ENCODE measurements around the gene CRIP2. TPM values are rescaled to one million over a fixed set of nuclear protein-coding genes. Genes with fewer than 3 reads are reported as not detected.

The CRIP2 gene
- total RNA-seq, 2 donors from 2014 or later: 13.0 to 19.2 TPM

- DNase-seq (peak; percentile 28 to 31), ATAC-seq (no peak)
- intact Hi-C loops (cut with DNase I, micrococcal nuclease): no loop called here
Measured at GRCh38 chr14:105492031-105492970, 17.7 kb downstream of the CRIP2 start.

GRCh38 chr14:105492971-105493871 is 18.6 kb downstream of the CRIP2 start:
- DNase-seq: peak in 1 of 2 donors; percentile 25
- ATAC-seq: no peak
- intact Hi-C loops (cut with DNase I, micrococcal nuclease): no loop called here

DNA sequence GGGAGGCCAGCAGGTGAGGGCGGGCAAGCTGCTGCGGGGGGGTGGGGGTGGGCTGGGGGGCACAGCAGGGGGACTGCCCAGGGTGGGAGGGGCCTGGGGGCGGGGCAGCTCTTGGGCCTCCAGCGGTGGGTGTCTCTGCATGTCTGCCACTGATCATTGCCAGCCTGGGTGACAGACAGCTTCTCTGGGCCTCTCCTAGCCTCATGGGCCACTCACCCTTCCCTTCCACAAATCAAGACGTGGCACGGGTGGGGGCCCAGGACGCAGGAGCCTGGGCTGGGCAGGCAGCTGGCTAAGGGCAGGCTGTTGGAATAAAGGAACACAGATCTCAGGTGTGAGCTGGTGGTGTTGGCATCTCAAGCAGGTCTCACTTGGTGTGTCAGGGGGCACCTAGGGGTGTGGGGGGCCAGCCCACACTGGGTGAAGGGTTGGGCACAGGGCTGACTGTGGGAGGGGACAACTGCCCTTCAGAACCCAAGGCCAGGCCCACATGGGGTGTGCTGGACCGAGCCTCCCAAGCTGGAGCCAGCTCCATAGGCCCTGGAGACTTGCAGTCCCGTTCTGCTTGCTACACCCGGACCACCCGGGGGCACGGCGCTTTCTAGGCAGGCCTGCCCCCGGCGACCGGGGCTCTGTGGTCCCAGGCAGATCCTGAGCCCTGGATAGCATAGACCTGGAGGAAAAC is 19.4 kb downstream of the CRIP2 start:
- no peak for ATAC-seq
- intact Hi-C loops (cut with DNase I, micrococcal nuclease): no loop called here
- peak in 1 of 2 donors; percentile 22 for DNase-seq

GRCh38 chr14:105494606-105494929 is 19.9 kb downstream of the CRIP2 start:
- intact Hi-C loops (cut with DNase I, micrococcal nuclease): no loop called here
- ATAC-seq: no peak
- peak in 1 of 2 donors; percentile 17 for DNase-seq

- no peak for ATAC-seq
- no peak for DNase-seq
Measured at GRCh38 chr14:105495101-105495989, 20.7 kb downstream of the CRIP2 start.

DNA sequence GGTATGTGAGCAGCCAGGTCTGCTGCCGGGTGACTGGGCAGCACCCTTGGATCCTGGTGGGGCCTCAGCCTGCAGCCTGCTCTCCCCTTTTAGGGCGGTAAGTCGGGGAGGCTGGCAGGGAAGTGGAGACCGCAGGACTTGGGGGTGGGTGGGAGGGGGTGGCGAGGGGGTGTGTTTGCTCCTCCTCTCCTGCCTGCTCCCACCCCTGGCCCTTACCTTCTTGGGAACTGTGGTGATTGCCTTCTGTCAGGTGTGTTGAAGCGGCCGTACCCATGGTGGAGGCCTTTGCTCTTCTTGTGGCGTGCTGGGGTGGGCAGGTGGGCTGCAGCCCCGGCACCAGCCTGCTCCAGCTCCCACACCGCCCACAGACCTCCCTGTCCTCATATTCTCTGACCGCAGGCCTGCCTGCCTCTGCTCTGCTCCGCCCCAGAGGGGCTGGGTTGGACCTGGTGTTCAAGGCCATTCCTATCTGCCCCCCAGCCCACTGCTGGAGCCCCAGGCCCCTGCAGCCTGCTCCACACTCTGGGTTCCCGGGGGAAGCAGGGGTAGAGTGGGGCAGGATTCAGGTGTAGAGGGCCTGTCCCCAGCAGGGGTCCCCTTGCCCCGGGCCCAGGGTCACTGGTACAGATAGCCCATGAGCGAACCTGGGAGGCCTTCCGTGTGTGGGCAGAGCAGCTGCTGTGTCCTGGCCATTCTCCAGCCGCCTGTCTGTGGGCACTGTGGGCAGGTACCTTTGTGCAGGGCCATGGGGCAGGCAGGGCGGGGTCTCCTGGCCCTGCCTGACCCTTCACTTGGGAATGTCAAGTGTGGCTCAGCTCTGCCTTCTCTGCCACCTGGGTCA is 21.6 kb downstream of the CRIP2 start:
- no peak for DNase-seq
- intact Hi-C loops (cut with DNase I, micrococcal nuclease): no loop called here

More at GRCh38 chr14:105495101-105495989, 20.7 kb downstream of the CRIP2 start:
- intact Hi-C loops (cut with DNase I, micrococcal nuclease): no loop called here

GRCh38 chr14:105496831-105497591 is 22.4 kb downstream of the CRIP2 start:
- DNase-seq (no peak), ATAC-seq (no peak)
- intact Hi-C loops (cut with DNase I, micrococcal nuclease): no loop called here

More for the DNA sequence above, 21.6 kb downstream of the CRIP2 start:
- no peak for ATAC-seq

GRCh38 chr14:105497671-105498429 is 23.2 kb downstream of the CRIP2 start:
- ATAC-seq (no peak), DNase-seq (no peak)
- intact Hi-C loops (cut with DNase I, micrococcal nuclease): no loop called here

GRCh38 chr14:105498430-105499255 is 24.0 kb downstream of the CRIP2 start:
- ATAC-seq (no peak), DNase-seq (no peak)
- intact Hi-C loops (cut with DNase I, micrococcal nuclease): no loop called here

DNA sequence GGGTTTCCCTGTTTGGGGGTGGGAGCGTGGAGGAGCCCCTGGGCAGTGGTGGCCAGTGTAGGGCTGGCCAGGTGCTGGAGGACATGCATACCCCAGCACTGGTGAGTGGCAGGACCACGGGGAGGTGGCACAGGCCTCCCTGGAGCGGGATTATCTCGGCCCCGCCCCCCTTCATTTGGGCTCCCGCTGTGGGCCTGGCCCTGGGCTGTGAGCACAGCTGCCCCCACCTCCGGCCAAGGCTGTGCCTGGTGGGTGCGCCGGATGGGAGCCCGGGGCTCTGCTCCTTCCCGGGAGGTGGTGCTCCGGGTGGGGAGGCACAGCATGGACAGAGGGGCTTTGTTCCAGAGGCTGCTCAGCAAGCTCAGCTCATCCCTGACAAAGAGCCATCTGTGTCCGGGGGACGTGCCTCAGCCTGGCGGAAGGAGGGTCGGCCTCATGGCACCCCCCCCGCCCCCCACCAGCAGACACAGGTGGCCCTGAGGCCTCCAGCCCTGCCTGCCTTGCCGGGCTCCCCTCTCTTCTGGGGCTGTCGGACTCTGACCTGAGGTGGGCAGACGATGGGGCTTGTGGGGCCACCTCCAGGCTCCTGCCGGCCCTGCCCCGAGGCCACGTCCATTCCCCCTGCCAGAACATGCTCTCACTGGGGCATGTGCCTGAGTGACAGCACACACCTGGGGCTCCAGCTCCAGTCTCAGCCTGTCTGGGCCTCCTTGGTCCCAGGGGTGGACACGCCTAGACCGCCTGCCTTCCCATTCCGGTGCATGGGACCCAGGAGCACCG is 24.8 kb downstream of the CRIP2 start:
- intact Hi-C loops (cut with DNase I, micrococcal nuclease): no loop called here
- DNase-seq (no peak), ATAC-seq (peak; percentile 8)

DNA sequence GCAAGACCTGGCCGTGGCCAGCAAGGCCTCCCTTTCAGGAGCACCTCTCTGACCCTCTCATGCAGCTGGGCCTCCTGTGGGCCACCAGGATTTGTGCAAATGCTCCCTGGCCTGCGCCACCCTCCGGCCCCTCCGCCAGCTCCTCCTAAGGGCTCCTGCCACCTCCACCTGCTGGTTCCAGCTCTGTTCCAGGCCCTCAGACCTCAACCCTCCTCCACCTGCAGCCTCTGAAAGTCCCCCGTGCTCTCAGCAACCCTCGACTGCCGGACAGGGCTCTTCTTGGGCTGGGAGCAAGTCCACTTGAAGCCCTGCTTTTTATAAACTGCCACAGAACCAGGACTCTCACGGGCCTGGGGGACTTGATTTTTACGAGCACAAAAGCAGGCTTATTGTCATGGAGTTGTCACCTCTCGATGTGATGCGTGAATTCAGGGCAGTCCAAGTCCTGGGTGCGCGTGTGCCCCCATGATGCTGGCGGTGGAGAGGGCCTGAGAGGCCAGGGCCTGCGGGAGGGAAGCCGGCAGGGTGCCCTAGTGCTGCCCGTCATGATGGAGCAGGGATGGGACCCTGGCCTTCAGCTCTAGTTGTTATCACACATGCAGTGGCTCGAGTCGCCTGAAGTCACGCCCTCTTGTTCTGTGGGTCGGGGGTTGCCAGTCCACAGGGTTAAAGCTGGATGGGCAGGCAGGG is 25.6 kb downstream of the CRIP2 start:
- ATAC-seq: no peak
- intact Hi-C loops (cut with DNase I, micrococcal nuclease): no loop called here
- no peak for DNase-seq

DNA sequence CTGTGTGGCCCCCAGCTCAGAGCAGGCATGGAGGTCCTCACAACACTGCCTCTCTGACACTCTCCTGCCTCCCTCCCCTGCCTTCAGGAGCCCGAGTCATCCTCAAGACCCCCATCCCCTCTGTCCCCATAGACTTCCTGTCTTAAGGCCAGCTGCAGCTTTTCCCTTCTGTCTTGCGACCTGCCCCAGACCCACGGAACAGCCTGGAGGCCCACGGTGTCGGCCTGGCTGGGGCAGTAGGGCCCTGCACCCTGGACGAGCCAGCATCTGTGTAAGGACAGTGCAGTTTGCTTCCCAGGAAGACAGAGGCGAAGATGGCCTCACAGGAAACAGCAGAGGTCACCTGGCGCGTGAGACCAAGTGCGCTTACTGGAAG is 26.1 kb downstream of the CRIP2 start:
- ATAC-seq (no peak), DNase-seq (no peak)

GRCh38 chr14:105501504-105502291 is 27.1 kb downstream of the CRIP2 start:
- ATAC-seq (no peak), DNase-seq (no peak)
- intact Hi-C loops (cut with DNase I, micrococcal nuclease): no loop called here

More for the DNA sequence above, 26.1 kb downstream of the CRIP2 start:
- intact Hi-C loops (cut with DNase I, micrococcal nuclease): no loop called here

Data from left colon (tissue), 2 donors.